Measurements from ENCODE around the gene RBFOX2.
A peak's percentile ranks its signal among the peaks of the same experiment; 100 is the strongest.
"Not testable (repeated sequence)": the region's sequence is repeated elsewhere in the genome, so short reads cannot be mapped to it uniquely, and the experiment has no call there.

The RBFOX2 gene

DNA sequence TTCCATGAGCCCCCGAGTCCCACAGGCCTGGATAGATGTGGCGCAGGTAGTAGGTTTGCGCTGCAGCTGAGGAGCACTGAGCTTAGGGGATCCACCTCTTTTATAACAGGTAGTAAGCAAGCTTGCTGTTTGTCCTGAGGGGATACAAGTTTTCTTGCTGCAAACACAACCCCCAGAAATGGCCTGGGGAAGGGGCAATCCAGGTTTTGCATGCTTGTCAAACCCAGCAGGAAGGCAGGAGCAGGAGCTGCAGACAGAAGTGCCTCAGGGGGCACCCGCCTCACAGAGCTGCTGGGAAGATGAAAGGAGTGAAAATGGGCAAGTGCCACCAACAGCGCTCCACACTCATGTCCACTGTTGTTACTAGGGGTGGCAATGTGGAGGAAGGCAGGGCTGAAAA is 292.5 kb downstream of the RBFOX2 start:
- no peak for DNase-seq (ENCODE audit: low spot score)

- no peak for DNase-seq (ENCODE audit: low spot score)
Observed at GRCh38 chr22:35735542-35735941, 293.1 kb downstream of the RBFOX2 start.

GRCh38 chr22:35734517-35734827 is 294.2 kb downstream of the RBFOX2 start:
- DNase-seq (ENCODE audit: low spot score), result no peak

GRCh38 chr22:35733791-35734516 is 294.7 kb downstream of the RBFOX2 start:
- DNase-seq (ENCODE audit: low spot score), result no peak

DNA sequence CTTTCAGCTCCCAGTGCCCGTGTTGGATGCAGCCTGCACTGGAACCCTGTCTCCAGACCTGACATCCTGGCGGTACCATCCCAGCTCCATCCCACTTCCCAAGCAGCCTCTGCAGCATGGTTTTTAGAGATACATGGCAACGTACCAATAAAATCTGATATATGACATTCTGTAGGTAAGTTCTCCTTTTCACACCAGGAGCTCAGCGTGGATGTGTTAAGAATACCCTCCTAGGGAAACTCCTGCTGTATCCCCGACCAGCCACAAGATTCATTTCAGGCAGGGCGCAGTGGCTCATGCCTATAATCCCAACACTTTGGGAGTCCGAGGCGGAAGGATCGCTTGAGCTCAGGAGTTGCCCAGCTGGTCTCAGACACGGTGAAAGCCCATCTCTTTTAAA is 295.6 kb downstream of the RBFOX2 start:
- no peak for DNase-seq (ENCODE audit: low spot score)

DNA sequence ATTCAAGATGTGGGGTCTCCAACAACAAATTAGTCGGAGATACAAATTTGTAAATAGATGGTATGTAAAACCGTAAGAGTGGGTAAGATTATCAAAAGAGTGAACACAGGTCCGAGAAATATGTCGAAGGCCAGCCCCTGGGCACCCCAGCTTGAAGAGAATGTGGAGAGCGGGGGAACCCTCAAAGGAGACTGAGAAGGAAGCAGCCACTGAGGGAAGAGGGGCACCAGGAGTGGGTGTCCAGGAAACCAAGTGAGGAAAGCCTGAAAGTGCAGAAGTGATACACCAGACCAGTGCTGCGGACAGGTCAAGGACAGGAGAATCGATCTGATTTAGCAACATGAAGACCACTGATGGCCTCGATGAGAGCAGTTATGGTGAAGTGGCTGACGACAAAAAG is 296.5 kb downstream of the RBFOX2 start:
- no peak for DNase-seq (ENCODE audit: low spot score)

GRCh38 chr22:35731321-35731720 is 297.3 kb downstream of the RBFOX2 start:
- DNase-seq (ENCODE audit: low spot score), result no peak

DNA sequence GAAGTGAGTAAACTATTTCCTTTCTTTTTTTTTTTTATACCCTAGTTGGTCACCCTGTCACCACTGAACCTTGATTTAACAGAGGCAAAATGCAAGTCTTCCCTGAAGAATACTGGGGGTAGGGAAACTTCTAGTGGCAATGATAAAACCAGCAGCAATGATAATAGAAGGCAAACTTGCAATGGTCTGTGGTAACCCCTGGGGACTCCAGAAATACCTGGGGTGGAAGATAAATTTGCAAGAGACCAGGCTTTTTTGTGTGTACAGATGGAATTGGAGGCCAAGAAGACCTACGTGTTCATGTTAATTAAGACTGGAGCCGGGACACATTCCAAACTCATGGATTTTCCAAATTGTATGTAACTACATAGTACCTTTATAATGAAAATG is 299.3 kb downstream of the RBFOX2 start:
- DNase-seq (ENCODE audit: low spot score), result no peak

DNA sequence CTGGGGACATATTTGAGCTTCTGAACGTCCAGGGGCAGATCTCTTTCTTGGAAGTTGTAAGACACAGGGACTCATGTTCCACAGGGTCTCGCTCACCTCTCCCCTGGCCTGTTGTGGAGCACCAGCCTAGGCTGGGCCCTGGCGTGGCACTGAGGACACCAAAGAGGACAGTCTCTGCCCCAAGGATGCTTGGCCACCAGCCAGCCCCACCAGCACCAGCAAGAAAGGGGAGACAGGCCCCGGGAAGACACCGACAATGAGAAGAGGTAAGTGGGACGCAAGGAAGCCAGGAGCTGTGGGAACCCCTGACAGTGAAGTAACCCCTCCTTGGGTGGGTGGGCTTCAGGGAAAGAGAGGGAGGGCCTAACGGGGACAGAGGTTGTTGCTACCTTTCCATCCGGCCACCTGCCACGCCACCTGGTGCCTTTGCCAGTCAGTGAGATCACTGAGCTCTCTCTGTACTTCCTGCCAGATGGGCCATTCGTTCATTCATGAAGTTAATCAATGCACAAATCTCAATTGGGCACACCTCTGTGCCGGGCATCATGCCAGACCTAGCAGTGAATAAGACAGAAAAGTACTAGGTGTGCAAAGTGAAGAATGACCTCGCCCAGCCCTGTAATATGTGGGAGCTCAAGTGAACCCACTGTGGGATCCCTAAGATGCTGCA is 299.9 kb downstream of the RBFOX2 start:
- no peak for DNase-seq (ENCODE audit: low spot score)

- DNase-seq (ENCODE audit: low spot score), result peak; percentile 55
Observed at GRCh38 chr22:35727436-35727835, 301.2 kb downstream of the RBFOX2 start.

DNA sequence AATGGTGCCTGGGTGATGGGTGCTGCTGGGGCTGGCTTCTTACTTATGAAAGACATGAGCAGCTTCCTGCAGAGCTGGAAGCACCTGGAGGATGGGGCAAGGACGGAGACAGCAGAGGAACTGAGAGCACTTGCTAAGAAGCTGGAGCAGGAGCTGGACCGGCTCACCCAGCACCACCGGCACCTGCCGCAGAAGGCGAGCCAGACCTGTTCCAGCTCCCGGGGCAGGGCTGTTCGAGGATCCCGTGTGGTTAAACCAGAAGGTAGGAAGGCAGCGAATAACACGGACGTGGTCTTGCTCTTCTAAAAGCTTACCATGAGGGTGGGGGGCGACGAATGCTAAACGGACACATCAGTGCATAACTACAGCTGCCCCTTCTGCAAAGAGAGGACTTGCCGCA is 301.7 kb downstream of the RBFOX2 start:
- DNase-seq (ENCODE audit: low spot score), result peak; percentile 36

DNA sequence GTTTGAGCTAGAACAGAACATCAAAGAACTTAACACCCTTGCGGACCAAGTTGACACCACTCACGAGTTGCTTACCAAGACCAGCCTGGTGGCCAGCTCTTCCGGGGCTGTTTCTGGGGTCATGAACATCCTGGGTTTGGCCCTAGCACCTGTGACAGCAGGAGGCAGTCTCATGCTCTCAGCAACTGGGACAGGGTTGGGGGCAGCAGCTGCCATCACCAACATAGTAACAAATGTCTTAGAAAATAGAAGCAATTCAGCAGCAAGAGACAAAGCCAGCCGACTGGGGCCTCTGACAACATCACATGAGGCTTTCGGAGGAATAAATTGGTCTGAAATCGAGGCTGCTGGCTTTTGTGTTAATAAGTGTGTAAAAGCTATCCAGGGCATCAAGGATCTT is 302.2 kb downstream of the RBFOX2 start:
- DNase-seq (ENCODE audit: low spot score), result peak; percentile 42

GRCh38 chr22:35725521-35725920 is 303.1 kb downstream of the RBFOX2 start:
- no peak for DNase-seq (ENCODE audit: low spot score)

DNA sequence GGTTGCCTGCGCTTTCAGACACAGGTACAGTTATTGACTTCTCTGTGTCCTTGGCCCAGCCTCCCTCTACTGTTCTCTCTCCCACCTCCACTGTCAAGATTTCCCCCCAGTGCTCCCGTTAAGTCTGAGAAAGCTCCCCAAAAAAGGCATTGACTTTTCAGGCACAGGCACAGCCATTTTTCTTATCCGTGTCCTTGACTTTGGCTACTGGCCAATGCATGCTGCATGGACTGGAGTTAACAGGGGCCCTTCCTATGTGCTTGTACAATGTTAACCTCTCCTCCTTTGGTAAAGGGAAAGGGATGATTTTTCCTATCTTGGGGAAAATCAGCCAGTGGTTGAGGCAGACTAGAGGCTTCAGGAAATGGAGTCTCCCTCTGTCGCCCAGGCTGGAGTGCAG is 306.7 kb downstream of the RBFOX2 start:
- no peak for DNase-seq (ENCODE audit: low spot score)

DNA sequence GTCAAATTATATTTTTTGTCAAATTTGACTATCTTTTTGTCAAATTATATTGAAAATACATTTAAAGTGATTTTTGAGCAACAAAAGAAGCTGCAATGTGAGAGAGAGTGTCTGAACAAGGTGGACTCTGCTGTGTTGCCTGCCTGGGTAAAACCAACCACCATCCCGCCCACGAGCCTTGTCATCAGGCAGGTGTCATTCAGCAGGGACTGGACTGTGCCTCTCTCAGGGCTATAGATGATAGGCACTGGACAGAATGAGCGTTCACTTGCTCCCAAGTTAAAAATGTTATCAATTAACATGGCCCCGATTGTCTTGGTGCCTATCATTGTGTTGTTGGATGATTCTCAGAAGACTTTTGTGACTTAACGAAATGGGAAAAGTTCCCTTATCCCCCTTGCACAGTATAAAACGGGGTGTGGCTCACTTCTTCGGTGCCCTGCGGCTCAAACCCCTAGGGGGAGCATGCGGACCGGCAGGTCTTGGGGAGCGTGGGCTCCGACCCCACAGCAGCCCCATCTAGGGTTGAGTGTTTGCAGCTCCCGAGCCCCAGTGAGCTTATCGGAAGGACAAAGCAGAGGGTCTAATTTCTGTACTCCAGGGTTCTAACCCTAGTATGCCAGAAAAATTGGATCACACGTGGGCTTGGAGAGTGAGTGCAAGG is 309.3 kb downstream of the RBFOX2 start:
- no peak for DNase-seq (ENCODE audit: low spot score)

GRCh38 chr22:35717572-35717971 is 311.1 kb downstream of the RBFOX2 start, which contains the start of gene APOL5:
APOL5 (plus strand) TSS chr22:35717872; CDS start chr22:35717872, 0 bp downstream.
- DNase-seq (ENCODE audit: low spot score), result no peak

GRCh38 chr22:35712672-35713071 is 316.0 kb downstream of the RBFOX2 start:
- DNase-seq (ENCODE audit: low spot score), result no peak

GRCh38 chr22:35711336-35711735 is 317.3 kb downstream of the RBFOX2 start:
- DNase-seq (ENCODE audit: low spot score), result no peak

GRCh38 chr22:35708917-35709316 is 319.7 kb downstream of the RBFOX2 start:
- no peak for DNase-seq (ENCODE audit: low spot score)

DNA sequence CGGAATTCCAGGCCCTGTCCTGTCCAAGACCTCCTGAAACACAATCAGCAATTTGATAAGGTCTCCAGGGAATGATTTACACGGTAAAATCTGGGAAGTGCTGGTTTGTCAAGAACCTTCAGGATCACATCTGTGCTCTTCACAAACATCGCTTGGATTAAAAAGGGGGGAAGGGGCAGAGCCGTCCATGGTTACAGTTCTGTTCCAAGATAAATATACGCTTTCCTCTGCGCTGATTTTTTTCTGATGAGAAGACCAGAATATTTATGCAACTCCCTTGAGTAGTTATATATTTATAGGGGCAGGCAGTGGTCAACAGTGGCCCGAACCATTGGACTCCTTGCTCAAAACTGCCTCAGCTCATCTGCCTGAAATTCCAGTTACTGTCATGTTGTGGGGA is 320.2 kb downstream of the RBFOX2 start:
- no peak for DNase-seq (ENCODE audit: low spot score)

DNA sequence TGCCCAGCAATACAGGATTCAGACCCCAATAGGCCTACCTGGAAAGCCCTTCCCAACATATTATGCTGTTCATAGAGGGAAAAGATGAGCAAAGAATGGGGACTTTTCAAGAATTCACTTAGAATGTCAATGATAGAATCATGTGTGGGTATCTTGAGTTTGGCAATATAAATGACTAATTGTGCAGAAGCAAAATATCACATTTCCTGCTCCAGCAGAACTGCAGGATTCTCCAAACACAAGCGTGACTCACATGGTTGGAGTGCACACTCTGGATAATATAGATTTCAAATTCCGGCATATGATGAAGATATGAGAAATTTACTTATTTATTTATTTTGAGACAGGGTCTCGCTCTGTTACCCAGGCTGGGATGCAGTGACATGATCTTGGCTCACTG is 323.5 kb downstream of the RBFOX2 start:
- no peak for DNase-seq (ENCODE audit: low spot score)

- no peak for DNase-seq (ENCODE audit: low spot score)
Observed at GRCh38 chr22:35703861-35704584, 324.6 kb downstream of the RBFOX2 start.

DNA sequence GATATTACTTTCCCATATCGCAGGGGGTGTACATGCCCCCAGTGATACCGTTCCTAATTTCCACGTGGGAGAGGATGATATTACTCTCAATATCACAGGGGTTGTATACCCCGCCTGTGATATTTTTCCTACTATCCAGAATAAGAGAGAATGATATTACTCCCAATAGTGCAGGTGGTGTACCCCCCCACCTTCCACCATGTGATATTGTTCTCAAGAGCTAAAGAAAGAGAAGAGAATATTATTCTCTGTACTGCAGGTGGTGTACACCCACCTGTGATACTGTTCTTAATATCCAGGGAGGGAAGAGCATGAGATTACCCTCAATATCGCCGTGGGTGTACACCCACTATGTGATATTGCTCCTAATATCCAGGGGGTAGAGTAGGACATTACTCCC is 328.8 kb downstream of the RBFOX2 start:
- not testable (repeated sequence) for DNase-seq (ENCODE audit: low spot score)

Data from cerebellar cortex (tissue), 1 donor.